ENCODE measurements around the gene FBN3.
"Not testable (repeated sequence)": the region's sequence is repeated elsewhere in the genome, so short reads cannot be mapped to it uniquely, and the experiment has no call there.

The FBN3 gene

DNA sequence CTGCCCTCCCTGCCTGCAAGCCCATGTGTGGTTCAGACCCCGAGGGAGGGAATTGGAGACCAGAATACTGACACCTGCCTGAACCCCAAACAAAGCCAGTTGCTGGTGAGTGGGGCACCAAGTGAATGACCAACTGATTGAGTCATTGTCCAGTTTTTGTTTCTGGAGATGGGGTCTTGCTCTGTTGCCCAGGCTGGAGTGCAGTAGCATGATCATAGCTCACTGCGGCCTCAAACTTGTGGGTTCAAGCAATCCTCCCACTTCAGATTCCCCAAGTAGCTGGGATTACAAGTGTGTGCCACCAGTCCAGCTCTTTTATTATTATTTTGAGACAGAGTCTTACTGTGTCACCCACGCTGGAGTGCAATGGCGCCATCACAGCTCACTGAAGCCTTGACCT lies 92.9 kb downstream of the FBN3 start:
- no peak for DNase-seq (ENCODE audit: low read depth in 2 of 2)

DNA sequence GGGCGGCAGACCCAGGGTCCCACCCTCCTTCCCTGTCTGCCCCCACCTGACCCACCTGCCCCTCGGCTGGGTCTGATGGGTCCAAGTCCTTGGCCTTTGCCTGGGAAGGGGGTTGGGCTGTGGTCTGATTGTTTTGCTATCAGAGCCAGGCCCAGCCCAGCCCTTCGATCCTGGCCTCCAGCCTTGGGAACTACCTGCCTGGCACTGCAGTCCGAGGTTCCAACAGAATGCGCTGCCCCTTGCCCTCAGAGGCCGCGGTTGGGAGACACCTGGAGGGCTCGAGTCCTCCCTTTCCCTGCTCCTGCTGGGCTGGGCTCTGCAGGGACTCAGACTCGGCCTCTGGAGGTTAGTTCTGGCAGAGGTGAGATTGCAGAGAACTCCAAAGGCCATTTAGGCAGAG lies 95.2 kb downstream of the FBN3 start:
- DNase-seq (ENCODE audit: low read depth in 2 of 2): no peak

DNA sequence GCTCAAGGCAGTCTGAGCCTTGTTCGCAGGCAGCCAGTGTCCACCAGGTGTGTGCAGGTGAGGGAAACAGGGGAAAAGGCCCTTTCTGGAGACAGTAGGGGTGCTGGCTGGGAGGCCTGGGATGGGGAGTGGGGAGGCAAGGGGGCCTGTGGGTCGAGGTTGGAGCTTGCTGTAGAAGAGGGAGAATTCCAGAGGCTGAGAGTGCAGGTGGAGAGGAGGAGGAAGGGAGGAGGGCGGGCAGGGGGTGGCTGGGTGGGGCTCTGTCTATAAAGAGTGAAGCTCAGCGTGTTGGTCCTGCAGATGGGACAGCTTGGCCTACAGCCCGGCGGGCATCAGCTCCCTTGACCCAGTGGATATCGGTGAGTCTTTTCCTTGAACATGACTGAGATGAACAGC lies 96.9 kb downstream of the FBN3 start, which contains the start of gene CCL25:
Gene CCL25 (plus strand): TSS at position 297 of the 396 bp plus-strand sequence. CDS start 290 bp downstream, outside the sequence.
- DNase-seq (ENCODE audit: low read depth in 2 of 2): no peak

DNA sequence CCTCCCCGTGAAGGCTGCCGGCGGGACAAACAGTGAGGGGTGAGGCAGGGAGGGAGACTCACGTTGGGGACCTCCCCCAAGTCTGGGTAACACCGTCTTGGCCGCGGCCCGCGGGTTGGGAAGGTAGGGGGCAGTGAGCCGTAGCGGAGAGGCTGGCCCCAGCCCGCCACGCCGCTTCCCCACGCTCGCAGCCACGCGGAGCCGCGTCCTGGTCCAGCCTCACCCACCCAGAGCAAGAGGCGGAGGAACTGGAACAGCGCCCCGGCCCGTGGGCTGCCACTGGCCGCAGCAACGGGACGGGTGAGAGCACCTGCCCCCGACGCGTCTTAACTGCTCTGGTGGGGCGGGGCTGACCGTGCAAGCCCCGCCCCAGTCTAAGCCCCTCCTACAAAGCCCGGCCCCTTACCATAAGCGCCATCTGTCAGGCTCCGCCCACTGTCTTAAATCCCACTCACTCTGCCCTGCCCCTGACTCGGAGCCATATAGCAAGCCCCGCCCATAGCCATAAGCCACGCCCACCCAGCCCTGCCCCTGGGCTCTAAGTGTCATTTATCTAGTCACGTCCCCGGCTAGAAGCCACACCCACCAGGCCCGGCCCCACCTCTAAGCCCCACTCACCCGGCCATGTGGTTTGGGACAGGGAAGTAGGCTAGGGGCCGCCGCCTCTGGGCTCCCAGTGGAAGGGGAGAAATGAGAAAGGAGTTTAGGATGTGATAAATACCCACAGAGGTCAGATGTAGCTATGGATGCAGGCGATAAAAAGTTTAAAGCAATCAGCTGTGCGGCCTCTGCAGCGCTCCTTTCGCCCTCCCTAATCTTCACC lies 98.9 kb downstream of the FBN3 start:
- DNase-seq (ENCODE audit: low read depth in 2 of 2): peak; percentile 57 to 68

DNA sequence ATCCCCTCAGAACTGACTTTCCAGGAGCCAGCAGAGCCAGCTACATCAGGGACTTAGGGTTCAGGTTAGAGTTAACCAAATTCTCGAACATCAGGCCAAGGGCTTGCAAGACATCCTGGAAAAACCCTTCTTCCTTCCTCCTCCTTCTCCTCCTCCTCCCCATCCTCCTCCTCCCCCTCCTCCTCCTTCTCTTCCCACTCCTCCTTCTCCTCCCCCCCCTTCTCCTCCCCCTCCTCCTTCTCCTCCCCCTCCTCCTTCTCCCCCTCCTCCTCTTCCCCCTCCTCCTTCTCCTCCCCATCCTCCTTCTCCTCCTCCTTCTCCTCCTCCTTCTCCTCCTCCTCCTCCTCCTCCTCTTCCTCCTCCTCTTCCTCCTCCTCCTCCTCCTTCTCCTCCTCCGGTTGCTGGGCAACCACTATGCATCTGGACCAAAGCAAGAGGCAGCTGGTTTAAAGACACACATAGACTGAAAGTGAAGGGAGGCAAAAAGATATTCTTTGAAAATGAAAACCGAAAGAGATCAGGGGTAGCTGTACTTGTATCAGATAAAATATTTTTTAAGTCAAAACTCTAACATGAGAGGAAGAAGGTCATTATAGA lies 102.7 kb downstream of the FBN3 start:
- no peak for DNase-seq (ENCODE audit: low read depth in 2 of 2)

DNA sequence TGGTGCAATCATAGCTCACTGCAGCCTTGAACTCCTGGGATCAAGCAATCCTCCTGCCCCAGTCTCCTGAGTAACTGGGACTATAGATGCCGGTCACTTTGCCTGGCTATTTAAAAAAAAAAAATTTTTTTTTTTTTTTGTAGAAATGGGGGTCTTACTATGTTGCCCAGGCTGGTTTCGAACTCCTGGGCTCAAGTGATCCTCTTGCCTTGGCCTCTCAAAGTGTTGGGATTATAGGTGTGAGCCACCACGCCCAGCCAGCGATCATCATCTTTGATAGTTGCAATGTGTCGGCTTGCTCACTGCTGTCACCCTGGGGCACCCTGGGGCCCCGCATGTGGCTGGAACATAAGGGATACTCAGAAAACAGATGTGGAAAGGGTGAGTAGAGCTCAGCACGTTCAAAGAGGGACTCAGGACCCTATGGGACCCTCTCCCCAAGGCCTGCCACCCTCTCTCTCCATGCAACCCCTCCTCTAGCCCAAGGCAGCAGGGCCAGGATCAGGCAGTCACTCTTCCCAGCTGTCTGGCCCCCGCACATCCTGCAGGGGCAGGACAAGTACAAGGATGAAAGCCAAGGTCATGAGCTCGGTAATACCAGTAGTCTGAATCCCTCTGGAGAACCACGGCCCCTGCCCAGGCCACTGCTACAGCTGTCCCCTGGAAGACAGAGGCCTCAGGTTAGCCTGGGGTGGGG lies 103.4 kb downstream of the FBN3 start:
- no peak for DNase-seq (ENCODE audit: low read depth in 2 of 2)

DNA sequence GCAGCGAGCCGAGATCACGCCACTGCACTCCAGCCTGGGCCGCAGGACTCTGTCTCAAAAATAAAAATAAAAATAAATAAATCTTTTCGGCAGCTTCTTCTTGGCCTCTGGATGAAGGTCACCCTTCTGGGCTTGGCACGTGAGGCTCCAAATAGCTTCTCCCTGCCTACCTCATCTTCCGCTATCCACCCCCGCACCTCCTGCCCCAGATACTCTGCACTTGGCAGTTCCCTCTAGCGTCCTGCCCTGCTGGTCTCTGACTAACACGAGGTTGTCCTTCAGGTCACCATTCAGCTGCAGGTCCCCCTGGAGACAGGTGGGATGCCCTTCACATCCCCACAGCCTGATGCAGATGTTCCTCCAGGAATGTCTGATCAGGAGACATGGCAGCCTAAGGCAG lies 105.4 kb downstream of the FBN3 start:
- DNase-seq (ENCODE audit: low read depth in 2 of 2): no peak

DNA sequence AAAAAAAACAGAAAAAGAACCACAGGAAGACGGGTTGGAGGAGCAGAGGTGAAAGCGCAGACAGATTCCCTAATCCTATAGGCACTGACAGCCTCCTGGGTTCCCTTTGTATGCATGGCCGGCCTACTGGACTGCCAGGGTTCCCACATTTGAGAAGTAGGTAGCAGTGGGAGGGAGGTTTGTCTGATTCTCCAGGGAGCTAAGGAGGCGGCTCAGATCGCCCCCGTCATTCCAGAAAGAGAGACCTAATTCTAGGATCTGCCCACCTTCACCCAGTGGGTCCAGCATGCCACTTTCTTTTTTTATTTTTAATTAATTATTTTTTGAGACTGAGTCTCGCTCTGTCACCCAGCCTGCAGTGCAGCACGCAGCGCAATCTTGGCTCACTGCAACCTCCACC lies 106.5 kb downstream of the FBN3 start:
- DNase-seq (ENCODE audit: low read depth in 2 of 2): no peak

DNA sequence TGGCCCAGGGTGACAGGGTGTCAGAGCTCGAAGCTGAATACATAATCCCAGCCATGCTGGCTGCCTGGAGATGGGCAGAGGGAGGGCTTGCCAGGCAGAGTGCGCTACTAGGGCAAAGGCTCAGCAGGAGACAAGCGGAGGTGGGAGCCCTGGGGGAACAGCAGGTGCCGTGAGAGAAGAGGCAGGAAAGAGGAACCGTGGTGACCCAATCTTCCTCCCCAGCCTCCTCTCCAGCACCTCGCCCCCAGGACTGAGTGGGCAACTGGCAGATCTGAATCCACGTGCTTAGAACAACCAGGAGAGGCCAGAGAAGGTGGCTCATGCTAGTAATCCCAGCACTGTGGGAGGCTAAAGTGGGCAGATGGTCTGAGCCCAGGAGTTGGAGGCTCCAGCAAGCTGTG lies 107.9 kb downstream of the FBN3 start:
- no peak for DNase-seq (ENCODE audit: low read depth in 2 of 2)

DNA sequence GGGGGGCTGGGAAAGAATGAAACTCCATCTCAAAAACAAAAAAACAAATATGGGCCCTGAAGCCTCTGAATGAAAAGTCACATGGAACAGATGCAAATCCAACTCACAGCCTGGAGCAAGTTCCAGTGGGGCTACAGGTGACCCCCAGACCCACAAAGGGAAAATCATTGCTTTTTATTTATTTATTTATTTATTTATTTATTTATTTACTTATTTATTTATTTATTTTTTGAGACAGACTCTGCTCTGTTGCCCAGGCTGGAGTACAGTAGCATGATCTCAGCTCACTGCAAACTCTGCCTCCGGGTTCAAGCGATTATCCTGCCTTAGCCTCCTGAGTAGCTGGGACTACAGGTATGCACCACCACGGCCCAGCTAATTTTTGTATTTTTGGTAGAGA lies 110.2 kb downstream of the FBN3 start:
- DNase-seq (ENCODE audit: low read depth in 2 of 2): no peak

DNA sequence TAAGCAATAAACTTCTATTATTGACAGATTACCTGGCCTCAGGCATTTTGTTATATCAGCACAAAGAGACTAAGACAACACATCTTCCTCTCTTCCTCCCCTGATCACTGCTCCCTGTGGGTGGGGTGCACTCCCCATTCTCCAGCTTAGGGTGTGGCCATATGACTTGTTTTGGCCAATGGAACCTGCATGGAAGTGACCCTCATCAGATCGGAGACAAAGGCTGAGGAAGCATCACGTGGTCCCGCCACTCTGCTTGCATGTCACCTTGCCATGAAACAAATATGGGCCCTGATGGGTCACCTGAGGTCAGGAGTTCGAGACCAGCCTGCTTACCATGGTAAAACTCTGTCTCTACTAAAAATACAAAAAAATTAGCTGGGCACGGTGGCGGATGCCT lies 110.6 kb downstream of the FBN3 start:
- no peak for DNase-seq (ENCODE audit: low read depth in 2 of 2)

DNA sequence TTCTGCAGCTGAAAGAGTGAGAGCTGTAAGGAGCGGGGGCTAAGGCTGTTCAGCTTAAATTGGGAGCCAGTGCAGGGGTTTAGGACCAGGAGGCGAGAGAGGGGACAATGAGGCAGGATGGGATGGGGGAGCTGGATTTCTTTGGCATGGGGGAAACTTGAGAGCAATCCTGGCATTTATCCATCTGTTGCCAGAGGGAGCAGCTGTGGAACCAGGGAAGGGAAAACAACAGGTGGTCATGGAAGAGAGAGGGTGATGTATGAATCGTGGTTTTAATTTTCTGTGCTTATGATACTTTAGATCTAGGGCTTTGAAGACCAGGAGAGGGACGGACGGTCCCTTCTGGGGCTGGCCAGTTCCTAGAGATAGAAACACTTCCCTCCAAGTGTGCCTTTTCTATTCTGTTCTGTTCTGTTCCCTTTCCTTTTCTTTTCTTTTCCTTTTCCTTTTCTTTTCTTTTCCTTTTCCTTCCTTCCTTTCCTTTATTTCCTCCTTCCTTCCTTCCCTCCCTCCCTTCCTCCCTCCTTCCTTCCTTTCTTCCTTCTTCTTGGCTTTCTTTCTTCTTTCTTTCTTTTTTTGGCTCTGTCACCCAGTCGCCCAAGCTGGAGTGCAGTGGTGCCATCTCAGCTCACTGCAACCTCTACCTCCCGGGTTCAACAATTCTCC lies 112.8 kb downstream of the FBN3 start:
- DNase-seq (ENCODE audit: low read depth in 2 of 2): no peak

DNA sequence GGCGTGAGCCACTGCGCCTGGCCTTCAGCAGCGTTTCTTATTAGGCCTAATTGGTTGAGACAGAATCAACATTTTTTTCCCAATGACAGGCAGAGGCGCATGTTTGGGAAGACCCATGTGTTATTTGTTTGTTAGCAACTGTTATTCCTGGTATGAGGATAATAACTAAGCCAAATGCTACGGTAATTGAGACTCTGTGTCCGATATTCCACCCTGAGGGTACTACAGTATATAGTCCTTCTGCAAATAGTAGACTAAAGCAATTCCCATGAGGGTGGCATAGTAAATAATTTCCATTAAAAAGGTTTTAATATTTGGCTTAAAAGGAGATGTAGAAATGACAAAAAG lies 115.2 kb downstream of the FBN3 start:
- no peak for DNase-seq (ENCODE audit: low read depth in 2 of 2)

DNA sequence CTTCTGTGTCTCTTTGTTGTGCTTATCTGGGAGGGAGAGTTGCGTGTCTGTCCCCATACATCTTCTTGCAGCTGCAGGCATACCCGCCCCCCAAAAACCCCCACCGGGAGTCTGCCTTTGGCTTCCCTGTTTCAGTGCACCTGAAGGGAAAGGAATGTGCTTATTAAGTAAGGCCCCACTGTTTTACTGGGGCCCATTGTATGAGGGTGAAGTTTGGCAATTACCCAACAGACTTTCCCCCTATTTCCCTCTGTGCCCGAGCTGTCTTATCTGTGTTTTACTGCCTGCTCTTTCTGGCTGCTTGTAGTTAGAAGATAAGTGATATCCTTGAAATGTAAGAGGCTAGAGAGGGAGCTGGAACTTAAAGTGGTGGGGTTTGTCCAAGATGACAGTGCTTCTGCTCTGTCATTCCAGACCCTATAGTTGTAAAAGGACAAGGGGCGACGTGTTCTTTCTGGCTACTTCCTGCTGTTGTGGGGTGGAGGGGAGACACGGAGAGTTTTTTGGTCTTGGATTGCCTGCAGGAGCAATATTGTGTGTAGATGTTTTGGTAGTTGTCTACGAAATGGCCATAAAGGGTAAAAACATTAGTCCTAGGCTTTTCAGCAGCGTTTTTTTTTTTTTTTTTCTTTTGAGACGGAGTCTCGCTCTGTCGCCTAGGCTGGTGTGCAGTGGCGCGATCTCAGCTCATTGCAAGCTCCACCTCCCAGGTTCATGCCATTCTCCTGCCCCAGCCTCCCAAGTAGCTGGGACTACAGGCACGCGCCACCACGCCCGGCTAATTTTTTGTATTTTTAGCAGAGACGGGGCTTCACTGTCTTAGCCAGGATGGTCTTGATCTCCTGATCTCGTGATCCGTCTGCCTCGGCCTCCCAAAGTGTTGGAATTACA lies 115.9 kb downstream of the FBN3 start:
- DNase-seq (ENCODE audit: low read depth in 2 of 2): not testable (repeated sequence)

DNA sequence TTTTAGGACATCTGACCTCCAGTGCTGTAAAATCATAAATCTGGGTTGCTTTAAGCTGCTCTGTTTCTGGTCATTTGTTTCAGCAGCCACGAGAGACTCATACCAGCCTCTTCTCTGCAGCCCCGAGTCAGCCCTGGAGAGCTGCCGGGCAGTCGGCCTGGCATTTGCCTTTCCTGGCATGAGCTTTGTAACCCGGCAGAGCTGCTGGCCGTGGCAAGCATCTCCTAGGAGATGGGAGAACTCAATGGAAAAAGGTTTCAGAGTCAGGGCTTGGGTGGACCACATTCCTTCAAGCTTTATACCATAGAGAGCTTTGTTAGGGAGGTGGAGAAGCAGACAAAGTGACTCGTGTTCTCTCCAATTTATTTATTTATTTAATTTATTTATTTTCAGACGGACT lies 118.4 kb downstream of the FBN3 start:
- DNase-seq (ENCODE audit: low read depth in 2 of 2): no peak

DNA sequence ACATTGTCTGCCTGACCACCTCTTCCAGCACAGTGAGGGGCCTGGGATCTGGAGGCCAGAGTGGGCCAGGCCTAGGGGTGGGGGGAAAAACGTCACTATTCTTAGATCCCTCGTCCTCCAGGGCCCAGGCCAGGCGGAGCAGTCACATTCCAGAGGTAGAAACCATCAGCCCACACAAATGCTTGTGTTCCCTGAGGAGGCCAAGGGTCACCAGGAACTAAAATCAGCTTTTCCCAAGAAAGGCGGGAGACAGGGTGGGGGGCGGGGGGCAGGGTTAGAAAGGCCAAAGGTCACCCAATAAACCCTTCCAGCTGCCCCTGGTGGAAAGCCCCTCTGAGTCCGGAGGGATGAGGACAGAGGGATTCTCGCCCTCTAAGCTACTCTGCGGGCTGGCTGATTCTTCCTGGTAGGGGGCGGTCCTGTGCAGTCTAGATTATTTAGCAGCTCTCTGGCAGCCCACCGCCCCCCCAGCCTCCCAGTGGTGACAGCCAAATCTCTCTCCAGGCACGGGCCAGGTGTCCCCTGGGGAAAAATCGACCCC lies 120.4 kb downstream of the FBN3 start:
- no peak for DNase-seq (ENCODE audit: low read depth in 2 of 2)

DNA sequence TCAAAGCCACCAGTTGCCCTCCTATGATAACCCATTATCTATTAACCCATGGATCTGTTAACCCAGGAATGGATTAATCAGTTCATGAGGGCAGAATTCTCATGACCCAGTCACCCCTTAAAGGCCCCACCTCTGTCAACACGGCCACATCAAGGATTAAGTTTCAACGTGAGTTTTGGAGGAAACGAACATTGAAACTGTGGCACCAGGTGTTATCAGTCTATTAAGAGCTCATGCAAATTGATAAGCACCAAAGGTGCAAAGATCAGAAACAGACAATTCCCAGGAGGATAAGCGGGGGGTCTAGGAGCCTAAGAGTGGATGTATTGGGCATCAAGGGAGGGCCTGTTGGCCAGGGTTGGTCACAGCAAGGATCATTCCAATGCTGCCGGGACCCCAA lies 124.1 kb downstream of the FBN3 start:
- DNase-seq (ENCODE audit: low read depth in 2 of 2): no peak

DNA sequence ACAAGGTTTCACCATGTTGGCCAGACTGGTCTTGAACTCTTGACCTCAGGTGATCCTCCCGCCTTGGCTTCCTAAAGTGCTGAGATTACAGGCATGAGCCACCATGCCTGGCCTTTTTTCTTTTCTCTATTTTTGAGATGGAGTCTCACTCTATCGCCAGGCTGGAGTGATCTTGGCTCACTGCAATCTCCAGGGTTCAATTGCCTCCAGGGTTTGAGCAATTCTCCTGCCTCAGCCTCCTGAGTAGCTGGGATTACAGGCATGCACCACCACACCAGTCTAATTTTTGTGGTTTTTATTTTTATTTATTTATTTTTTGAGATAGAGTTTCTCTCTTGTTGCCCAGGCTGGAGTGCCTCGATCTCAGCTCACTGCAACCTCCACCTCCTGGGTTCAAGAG lies 125.1 kb downstream of the FBN3 start:
- not testable (repeated sequence) for DNase-seq (ENCODE audit: low read depth in 2 of 2)

DNA sequence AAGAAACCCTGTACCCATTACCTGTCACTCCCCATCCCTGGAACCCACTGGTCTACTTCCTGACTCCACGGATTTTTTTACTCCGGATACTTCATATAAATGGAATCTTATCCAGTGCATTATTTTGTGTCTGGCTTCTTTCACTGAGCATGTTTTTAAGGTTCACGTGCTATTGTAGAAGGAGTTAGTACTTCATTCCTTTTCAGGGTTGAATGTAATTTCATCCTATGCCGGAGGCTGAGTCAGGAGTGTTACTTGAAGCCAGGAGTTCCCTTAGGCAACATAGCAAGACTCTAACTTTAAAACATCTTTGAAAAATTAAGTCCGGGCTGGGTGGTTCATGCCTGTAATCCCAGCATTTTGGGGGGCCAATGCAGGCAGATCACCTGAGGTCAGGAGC lies 126.0 kb downstream of the FBN3 start:
- DNase-seq (ENCODE audit: low read depth in 2 of 2): no peak

DNA sequence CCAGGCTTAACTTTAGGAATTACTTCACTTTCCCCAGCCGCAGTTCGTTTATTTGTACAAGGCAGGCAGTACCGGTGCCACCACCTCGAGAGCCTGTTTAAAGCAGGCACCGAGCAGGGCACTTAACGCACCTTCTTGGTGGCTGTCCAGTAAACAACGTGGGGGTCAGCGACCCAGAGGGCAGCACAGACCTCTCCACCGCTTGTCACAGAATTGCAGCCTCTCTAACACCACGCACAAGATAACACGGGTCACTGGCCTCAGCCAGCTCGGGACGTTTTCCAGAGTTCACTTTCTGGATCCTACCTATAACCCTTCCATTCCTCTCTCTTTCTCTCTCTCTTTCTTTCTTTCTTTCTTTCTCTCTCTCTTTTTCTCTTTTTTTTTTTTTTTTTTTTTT lies 127.1 kb downstream of the FBN3 start:
- no peak for DNase-seq (ENCODE audit: low read depth in 2 of 2)

DNA sequence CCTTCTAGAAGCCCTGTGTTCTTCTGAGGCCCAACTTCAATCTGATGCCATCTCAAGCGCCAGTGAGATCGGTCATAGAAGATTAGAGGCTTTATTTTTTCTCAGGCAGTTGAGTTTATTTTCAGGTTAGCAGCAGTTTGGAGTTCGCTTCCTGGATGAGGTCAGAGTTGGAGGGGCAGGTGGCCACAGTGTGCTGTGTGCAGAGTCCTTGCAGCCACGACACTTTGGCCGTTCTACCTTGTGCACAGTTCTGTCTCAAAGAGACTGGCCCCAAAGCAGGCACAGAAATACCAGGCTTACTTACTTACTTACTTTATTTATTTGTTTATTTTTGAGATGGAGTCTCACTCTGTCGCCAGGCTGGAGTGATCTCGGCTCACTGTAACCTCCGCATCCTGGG lies 128.0 kb downstream of the FBN3 start:
- no peak for DNase-seq (ENCODE audit: low read depth in 2 of 2)
